Ovary (tissue), 3 donors: ENCODE measurements around the gene BATF.

Source experiments
- EP300 ChIP-seq: sonication (generic); formaldehyde crosslinking; IDR thresholded peaks from one replicate; pipeline ENCODE4 v1.6.1; 2017; ENCODE audit warnings: antibody characterized with exemption
- POLR2A ChIP-seq: fragments of 450-650 bp; IDR thresholded peaks from one replicate; pipeline ENCODE4 v1.6.1; 2017; ENCODE audit warnings: antibody characterized with exemption, mild to moderate bottlenecking, moderate library complexity
- TF ChIP-seq, protein P1 (sequence below), 3 donors: fragments of 450-650 bp in 2 of 3; fragments of 200-600 bp in 1 of 3; IDR thresholded peaks; one replicate each; pipeline versions ENCODE4 v1.5.1 to v1.8.0; 2016 to 2022; ENCODE audit warnings: antibody characterized with exemption in 3 of 3, mild to moderate bottlenecking in 1 of 3
- donor health status: DM: no; HTN: no; CAD: no.

DNA sequence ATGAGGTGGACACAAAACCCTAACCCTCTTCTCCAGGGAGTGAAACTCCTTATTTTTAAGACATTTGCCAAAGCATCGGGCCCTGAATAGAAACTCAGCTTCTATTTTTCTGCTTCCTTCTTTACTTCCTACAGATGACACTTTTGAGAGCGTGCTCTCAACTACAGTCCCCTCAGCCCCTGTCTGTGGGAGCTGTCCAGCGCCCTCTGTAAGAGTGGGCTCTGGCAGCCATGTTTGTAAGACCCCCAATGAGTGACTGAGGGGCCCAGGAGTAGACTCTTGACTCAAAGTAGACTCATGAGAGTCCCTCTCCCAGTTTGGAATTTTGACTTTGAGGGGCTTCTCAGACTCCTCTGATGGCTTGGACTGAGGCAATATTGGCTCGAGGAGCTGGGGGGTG, 25.5 kb upstream of the BATF start:
- TF ChIP-seq, protein P1, sequence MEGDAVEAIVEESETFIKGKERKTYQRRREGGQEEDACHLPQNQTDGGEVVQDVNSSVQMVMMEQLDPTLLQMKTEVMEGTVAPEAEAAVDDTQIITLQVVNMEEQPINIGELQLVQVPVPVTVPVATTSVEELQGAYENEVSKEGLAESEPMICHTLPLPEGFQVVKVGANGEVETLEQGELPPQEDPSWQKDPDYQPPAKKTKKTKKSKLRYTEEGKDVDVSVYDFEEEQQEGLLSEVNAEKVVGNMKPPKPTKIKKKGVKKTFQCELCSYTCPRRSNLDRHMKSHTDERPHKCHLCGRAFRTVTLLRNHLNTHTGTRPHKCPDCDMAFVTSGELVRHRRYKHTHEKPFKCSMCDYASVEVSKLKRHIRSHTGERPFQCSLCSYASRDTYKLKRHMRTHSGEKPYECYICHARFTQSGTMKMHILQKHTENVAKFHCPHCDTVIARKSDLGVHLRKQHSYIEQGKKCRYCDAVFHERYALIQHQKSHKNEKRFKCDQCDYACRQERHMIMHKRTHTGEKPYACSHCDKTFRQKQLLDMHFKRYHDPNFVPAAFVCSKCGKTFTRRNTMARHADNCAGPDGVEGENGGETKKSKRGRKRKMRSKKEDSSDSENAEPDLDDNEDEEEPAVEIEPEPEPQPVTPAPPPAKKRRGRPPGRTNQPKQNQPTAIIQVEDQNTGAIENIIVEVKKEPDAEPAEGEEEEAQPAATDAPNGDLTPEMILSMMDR (IDR thresholded peaks at IDR 0.05), result no peak
- TF ChIP-seq EP300 (no peak), POLR2A (no peak)
